HepG2 (cell line): ENCODE results near the gene SFPQ.

ENCODE experiments used
- CC2D1A ChIP-seq: sonication (generic); formaldehyde crosslinking; IDR thresholded peaks from 2 replicates; pipeline ENCODE4 v1.8.1; 2023; ENCODE audit warnings: mild to moderate bottlenecking, missing genetic modification reagents
- CTCF ChIP-seq: sonication (generic); formaldehyde crosslinking; IDR thresholded peaks from 2 replicates; pipeline ENCODE4 v1.5.0; 2020; ENCODE audit warnings: mild to moderate bottlenecking, missing genetic modification reagents, moderate library complexity
- HOMEZ ChIP-seq: IDR thresholded peaks from 2 replicates; pipeline ENCODE4 v1.6.1; 2016; ENCODE audit warnings: low read depth
- PCBP1 ChIP-seq: fragments of 200-400 bp; formaldehyde crosslinking; IDR thresholded peaks from 2 replicates; pipeline ENCODE4 v1.6.1; 2017; ENCODE audit warnings: mild to moderate bottlenecking, low read depth, low read length, borderline replicate concordance
- SNAPC5 ChIP-seq: sonication (generic); formaldehyde crosslinking; IDR thresholded peaks from 2 replicates; pipeline ENCODE4 v1.8.1; 2023; ENCODE audit warnings: mild to moderate bottlenecking, missing genetic modification reagents, borderline replicate concordance
- ZNF292 ChIP-seq: sonication (generic); formaldehyde crosslinking; IDR thresholded peaks from 2 replicates; pipeline ENCODE4 v1.8.1; 2022; ENCODE audit warnings: mild to moderate bottlenecking, low read depth, missing genetic modification reagents, borderline replicate concordance

- TF ChIP-seq SNAPC5 (CRISPR knock-in tag) (no peak), PCBP1 (no peak), CTCF (CRISPR knock-in tag) (peak; percentile 90), ZNF292 (CRISPR knock-in tag) (no peak), HOMEZ (CRISPR knock-in tag) (0 out of 2 replicates have a peak, but pooled peaks have one; percentile 40), CC2D1A (no peak)
These were observed 9.2 kb upstream of the SFPQ start for GRCh38 chr1:35202048-35202719.
